GM18526 (cell line): ENCODE results near the gene WDR44.

Experiments
- POLR2A ChIP-seq: IDR thresholded peaks from 3 replicates; pipeline ENCODE4 v1.6.1; 2011; ENCODE audit not compliant: insufficient read length; ENCODE audit errors: extremely low read depth

The WDR44 gene

GRCh38 chrX:118497180-118497818 lies 151.4 kb downstream of the WDR44 start:
- TF ChIP-seq POLR2A = no peak

- no peak for TF ChIP-seq POLR2A
Measured at GRCh38 chrX:118498351-118498750, 152.4 kb downstream of the WDR44 start.

GRCh38 chrX:118498755-118499154 lies 152.8 kb downstream of the WDR44 start:
- no peak for TF ChIP-seq POLR2A

GRCh38 chrX:118499295-118499694 lies 153.4 kb downstream of the WDR44 start:
- TF ChIP-seq POLR2A = no peak
